Colonic mucosa (tissue), 4 donors: ENCODE measurements around the gene ARHGEF39. TPM values are rescaled to one million over a fixed set of nuclear protein-coding genes. Genes with fewer than 3 reads are reported as not detected.
A peak's percentile ranks its signal among the peaks of the same experiment; 100 is the strongest.

Experiments used
- DNase-seq: peaks from one replicate; pipeline ENCODE4 v3.0.0-alpha.2; 2020
- H3K27ac ChIP-seq: fragments of 200-600 bp; one replicate; pipeline ENCODE4 v1.8.0; 2021
- H3K27me3 ChIP-seq: fragments of 200-600 bp; one replicate; pipeline ENCODE4 v1.8.0; 2021
- H3K36me3 ChIP-seq: fragments of 200-600 bp; one replicate; pipeline ENCODE4 v1.8.0; 2021
- H3K4me1 ChIP-seq: fragments of 200-600 bp; one replicate; pipeline ENCODE4 v1.8.0; 2021; ENCODE audit warnings: mild to moderate bottlenecking
- H3K4me3 ChIP-seq: fragments of 200-600 bp; one replicate; pipeline ENCODE4 v1.8.0; 2021
- H3K9ac ChIP-seq, 2 donors: one replicate each; pipeline ENCODE4 v1.7.0; 2013; ENCODE audit warnings: control low read depth in 2 of 2, low read depth in 2 of 2, low read length in 2 of 2
- H3K9me3 ChIP-seq: fragments of 200-600 bp; one replicate; pipeline ENCODE4 v1.8.0; 2021
- CTCF ChIP-seq: fragments of 200-600 bp; IDR thresholded peaks from one replicate; pipeline ENCODE4 v1.8.0; 2022; ENCODE audit warnings: antibody characterized with exemption, mild to moderate bottlenecking
- intact Hi-C: fragments of 100-400 bp; cut with DNase I; formaldehyde crosslinking; loops from one replicate; pipeline ENCODE4 v1.14.1; 2022
- total RNA-seq, 2 donors: library from RNA; stranded (reverse); fragmentation: NEBNext Ultra II Directional in 1 of 2; extraction: Animal tissue kit (Norgen Biotek cat#: 25700) in 1 of 2; gene quantifications; one replicate each; pipeline ENCODE4 v1.2.1, GENCODE V29; 2021
- donor health status: healthy.
- donor health status: DM: no; HTN: no; CAD: no.
- donor health status: DM: no; HTN: no; CAD: no.

ARHGEF39 gene
- total RNA-seq, 2 donors from 2014 or later: 7.3 to 34.0 TPM

GRCh38 chr9:35698231-35698630, 33.2 kb upstream of the ARHGEF39 start:
- no peaks in the 10 kb centered on the region for H3K27me3 ChIP-seq
- no peak overlapping the region for H3K27ac ChIP-seq
- no peak overlapping the region for H3K4me3 ChIP-seq
- H3K9ac ChIP-seq: no peak overlapping the region
- no peaks in the 10 kb centered on the region for H3K4me1 ChIP-seq
- intact Hi-C loops: no loop called here
- no peak for TF ChIP-seq CTCF
- no peaks in the 10 kb centered on the region for H3K9me3 ChIP-seq
- no peak for DNase-seq
- peaks cover 38% of the 10 kb centered on the region for H3K36me3 ChIP-seq

GRCh38 chr9:35697486-35697885, 32.5 kb upstream of the ARHGEF39 start:
- no peak for TF ChIP-seq CTCF
- intact Hi-C loops: no loop called here
- DNase-seq: no peak
- H3K4me3 ChIP-seq: no peak overlapping the region
- H3K9me3 ChIP-seq: no peaks in the 10 kb centered on the region
- no peak overlapping the region for H3K27ac ChIP-seq
- H3K36me3 ChIP-seq: peaks cover 35% of the 10 kb centered on the region
- H3K9ac ChIP-seq: no peak overlapping the region
- no peaks in the 10 kb centered on the region for H3K4me1 ChIP-seq
- no peaks in the 10 kb centered on the region for H3K27me3 ChIP-seq

- Histone ChIP-seq H3K9me3 (no peaks in the 10 kb centered on the region), H3K4me1 (no peaks in the 10 kb centered on the region), H3K36me3 (peaks cover 32% of the 10 kb centered on the region), H3K27ac (no peak overlapping the region), H3K9ac (peak overlapping the region in 1 of 2 donors; percentile 26), H3K4me3 (no peak overlapping the region), H3K27me3 (no peaks in the 10 kb centered on the region)
- peak; percentile 95 for TF ChIP-seq CTCF
- intact Hi-C loops: no loop called here
- peak; percentile 66 for DNase-seq
These were observed 31.7 kb upstream of the ARHGEF39 start for GRCh38 chr9:35696520-35697215.

GRCh38 chr9:35695943-35696401, 31.0 kb upstream of the ARHGEF39 start:
- no peak for DNase-seq
- Histone ChIP-seq H3K9me3 (no peaks in the 10 kb centered on the region), H3K4me3 (no peak overlapping the region), H3K4me1 (no peaks in the 10 kb centered on the region), H3K27me3 (no peaks in the 10 kb centered on the region), H3K9ac (no peak overlapping the region), H3K36me3 (peaks cover 29% of the 10 kb centered on the region), H3K27ac (no peak overlapping the region)
- no peak for TF ChIP-seq CTCF
- intact Hi-C loops: no loop called here

GRCh38 chr9:35691757-35692301, 26.8 kb upstream of the ARHGEF39 start:
- H3K9ac ChIP-seq: no peak overlapping the region
- H3K27me3 ChIP-seq: no peaks in the 10 kb centered on the region
- no peak overlapping the region for H3K4me3 ChIP-seq
- no peak for TF ChIP-seq CTCF
- DNase-seq: no peak
- intact Hi-C loops: no loop called here
- peak overlapping the region; percentile 82 for H3K27ac ChIP-seq
- no peaks in the 10 kb centered on the region for H3K9me3 ChIP-seq
- H3K4me1 ChIP-seq: no peaks in the 10 kb centered on the region
- H3K36me3 ChIP-seq: no peaks in the 10 kb centered on the region
